Liver (tissue), 9 donors: ENCODE measurements around the gene SPTBN4. TPM values are rescaled to one million over a fixed set of nuclear protein-coding genes. Genes with fewer than 3 reads are reported as not detected.

ENCODE experiments used
- DNase-seq: peaks from one replicate; pipeline ENCODE4 v3.0.0-alpha.2; 2017; ENCODE audit warnings: low spot score
- H3K27ac ChIP-seq, 2 donors: one replicate each; pipeline ENCODE4 v1.7.0; 2013; ENCODE audit warnings: inconsistent platforms in 2 of 2, low read length in 2 of 2, control low read depth in 1 of 2, low read depth in 1 of 2, mild to moderate bottlenecking in 1 of 2
- H3K27me3 ChIP-seq, 4 donors: one replicate each; pipeline versions ENCODE4 v1.6.1 to v1.7.0; 2013; ENCODE audit warnings: low read length in 3 of 4, inconsistent platforms in 1 of 4, mild to moderate bottlenecking in 1 of 4, moderate library complexity in 1 of 4; ENCODE audit not compliant: control insufficient read depth in 4 of 4, insufficient read depth in 4 of 4
- H3K36me3 ChIP-seq, 4 donors: one replicate each; pipeline versions ENCODE4 v1.6.1 to v1.7.0; 2013; ENCODE audit warnings: low read length in 3 of 4, mild to moderate bottlenecking in 3 of 4, low read depth in 1 of 4, moderate library complexity in 1 of 4; ENCODE audit not compliant: control insufficient read depth in 4 of 4, insufficient read depth in 3 of 4
- H3K4me1 ChIP-seq, 4 donors: one replicate each; pipeline versions ENCODE4 v1.6.1 to v1.7.0; 2013; ENCODE audit warnings: low read length in 3 of 4, mild to moderate bottlenecking in 3 of 4, moderate library complexity in 1 of 4; ENCODE audit not compliant: control insufficient read depth in 4 of 4, insufficient read depth in 4 of 4
- H3K4me3 ChIP-seq, 3 donors: one replicate each; pipeline versions ENCODE4 v1.6.1 to v1.7.0; 2013; ENCODE audit warnings: low read length in 3 of 3, control low read depth in 1 of 3, low read depth in 1 of 3, mild to moderate bottlenecking in 1 of 3
- H3K9ac ChIP-seq, 2 donors: one replicate each; pipeline ENCODE4 v1.7.0; 2013; ENCODE audit warnings: low read length in 2 of 2, mild to moderate bottlenecking in 2 of 2, moderate library complexity in 2 of 2, control low read depth in 1 of 2, low read depth in 1 of 2
- H3K9me3 ChIP-seq, 4 donors: one replicate each; pipeline versions ENCODE4 v1.6.1 to v1.7.0; 2013; ENCODE audit warnings: low read length in 3 of 4; ENCODE audit not compliant: control insufficient read depth in 4 of 4
- ATF3 ChIP-seq: IDR thresholded peaks from 2 replicates; pipeline ENCODE4 v1.6.1; 2016; ENCODE audit warnings: antibody characterized with exemption
- CTCF ChIP-seq: fragments of 150-350 bp; IDR thresholded peaks from 2 replicates; pipeline ENCODE4 v1.5.1; 2017; ENCODE audit warnings: improper control_type of control experiment, low read depth, low read length; ENCODE audit not compliant: missing input control
- EGR1 ChIP-seq, 2 donors: IDR thresholded peaks; 2 replicates each; pipeline ENCODE4 v1.6.1; 2016 to 2018; ENCODE audit warnings: antibody characterized with exemption in 2 of 2, low read depth in 2 of 2
- FOXA1 ChIP-seq: IDR thresholded peaks from 2 replicates; pipeline ENCODE4 v1.6.1; 2016; ENCODE audit warnings: antibody characterized with exemption
- FOXA2 ChIP-seq: IDR thresholded peaks from 2 replicates; pipeline ENCODE4 v1.6.1; 2016; ENCODE audit warnings: antibody characterized with exemption
- GABPA ChIP-seq, 2 donors: IDR thresholded peaks in 1 of 2; conservative IDR thresholded peaks in 1 of 2; 2 replicates each; pipeline ENCODE4 v1.6.1; 2016; ENCODE audit warnings: antibody characterized with exemption in 2 of 2, mild to moderate bottlenecking in 1 of 2, moderate library complexity in 1 of 2
- HNF4A ChIP-seq, 2 donors: conservative IDR thresholded peaks; 2 replicates each; pipeline ENCODE4 v1.6.1; 2016; ENCODE audit warnings: antibody characterized with exemption in 2 of 2, mild to moderate bottlenecking in 2 of 2
- HNF4G ChIP-seq: IDR thresholded peaks from 2 replicates; pipeline ENCODE4 v1.6.1; 2016; ENCODE audit warnings: antibody characterized with exemption
- JUND ChIP-seq, 2 donors: IDR thresholded peaks; 2 replicates each; pipeline ENCODE4 v1.6.1; 2016; ENCODE audit warnings: antibody characterized with exemption in 2 of 2
- NR2F2 ChIP-seq: IDR thresholded peaks from 2 replicates; pipeline ENCODE4 v1.6.1; 2016; ENCODE audit warnings: antibody characterized with exemption
- RAD21 ChIP-seq, 2 donors: IDR thresholded peaks; 2 replicates each; pipeline ENCODE4 v1.6.1; 2016; ENCODE audit warnings: antibody characterized with exemption in 2 of 2, mild to moderate bottlenecking in 2 of 2
- RXRA ChIP-seq, 2 donors: IDR thresholded peaks; 2 replicates each; pipeline ENCODE4 v1.6.1; 2017 to 2018; ENCODE audit warnings: antibody characterized with exemption in 2 of 2, mild to moderate bottlenecking in 1 of 2
- SP1 ChIP-seq: IDR thresholded peaks from 2 replicates; pipeline ENCODE4 v1.6.1; 2018; ENCODE audit warnings: antibody characterized with exemption, mild to moderate bottlenecking
- TAF1 ChIP-seq: conservative IDR thresholded peaks from 2 replicates; pipeline ENCODE4 v1.6.1; 2016; ENCODE audit warnings: antibody characterized with exemption, mild to moderate bottlenecking
- YY1 ChIP-seq: IDR thresholded peaks from 2 replicates; pipeline ENCODE4 v1.6.1; 2016; ENCODE audit warnings: antibody characterized with exemption, mild to moderate bottlenecking
- WGBS: extraction: QIAGEN DNeasy Blood & Tissue Kit; methylation state at CpG from one replicate; pipeline ENCODE4 v1.1.7; 2013; 5-methylcytosine and 5-hydroxymethylcytosine counted together
- polyA plus RNA-seq, 2 donors: library from polyadenylated mRNA; stranded (reverse) in 1 of 2; unstranded in 1 of 2; fragments of 200-250 nt in 1 of 2; fragments of >200 nt in 1 of 2; fragmentation: Nextera tagmentation in 1 of 2; extraction: Ambion mirVana in 1 of 2; gene quantifications; one replicate each; pipeline versions ENCODE4 v1.2.1 to v1.2.3, GENCODE V29; 2013 to 2015
- total RNA-seq, 2 donors: library from RNA; depleted of rRNA; stranded (reverse); fragments of >200 nt; gene quantifications; one replicate each; pipeline ENCODE4 v1.2.3, GENCODE V29; 2014
- TF ChIP-seq, protein P1 (sequence below): IDR thresholded peaks from 2 replicates; pipeline ENCODE4 v1.6.1; 2016; ENCODE audit warnings: antibody characterized with exemption
- TF ChIP-seq, protein P2 (sequence below): IDR thresholded peaks from 2 replicates; pipeline ENCODE4 v1.6.1; 2016; ENCODE audit warnings: antibody characterized with exemption, mild to moderate bottlenecking
- TF ChIP-seq, protein P3 (sequence below): IDR thresholded peaks from 2 replicates; pipeline ENCODE4 v1.6.1; 2016; ENCODE audit warnings: antibody characterized with exemption
- donor health status: healthy.
- donor health status: healthy.
- donor health status: healthy.
- donor health status: healthy.
- donor health status: healthy.

Gene SPTBN4
- total and polyA plus RNA-seq, 4 donors: 0.13 to 1.1 (median 0.62) TPM

- peaks cover 0 to 5% (median 2%) of the 10 kb centered on the region in 4 donors for H3K27me3 ChIP-seq
- no peak overlapping the region for H3K4me3 ChIP-seq
- WGBS: 86% methylated on average over 6 of the region's 6 CpGs
- TF ChIP-seq FOXA1 (no peak), GABPA (IDR thresholded peaks at IDR 0.05 in 1 of 2, conservative IDR thresholded peaks at IDR 0.05 in 1 of 2) (no peak), SP1 (no peak), TAF1 (no peak)
- TF ChIP-seq, protein P1, sequence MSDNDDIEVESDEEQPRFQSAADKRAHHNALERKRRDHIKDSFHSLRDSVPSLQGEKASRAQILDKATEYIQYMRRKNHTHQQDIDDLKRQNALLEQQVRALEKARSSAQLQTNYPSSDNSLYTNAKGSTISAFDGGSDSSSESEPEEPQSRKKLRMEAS: no peak
- no peaks in the 10 kb centered on the region for H3K36me3 ChIP-seq
- no peak for DNase-seq
- H3K27ac ChIP-seq: no peak overlapping the region
- H3K9ac ChIP-seq: no peak overlapping the region
- H3K4me1 ChIP-seq: peaks cover 0 to 10% (median 4%) of the 10 kb centered on the region in 4 donors
- H3K9me3 ChIP-seq: no peaks in the 10 kb centered on the region
Measured at GRCh38 chr19:40511487-40511886, 44.7 kb downstream of the SPTBN4 start.

DNA sequence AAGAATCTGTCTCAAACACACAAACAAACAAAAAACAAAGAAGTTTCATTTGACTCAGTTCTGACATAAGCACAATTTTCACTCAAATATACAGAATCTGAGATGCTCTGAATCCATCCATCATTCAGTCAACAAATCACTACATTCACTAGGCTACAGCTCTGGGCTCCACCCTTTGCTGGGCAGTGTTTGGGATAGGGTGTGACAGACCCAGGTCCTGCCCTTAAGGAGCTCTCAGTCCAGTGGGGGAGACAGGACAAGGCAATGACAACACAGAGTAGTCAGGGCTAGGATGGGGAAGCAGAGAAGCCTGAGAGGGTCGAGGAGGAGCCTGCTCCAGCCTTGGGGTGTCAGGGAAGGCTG, 45.3 kb downstream of the SPTBN4 start:
- H3K4me1 ChIP-seq: peaks cover 0 to 10% (median 4%) of the 10 kb centered on the region in 4 donors
- H3K27ac ChIP-seq: no peak overlapping the region
- WGBS: 29% methylated on average over 1 of the region's 1 CpG
- H3K36me3 ChIP-seq: no peaks in the 10 kb centered on the region
- no peak for DNase-seq
- H3K9ac ChIP-seq: no peak overlapping the region
- no peak overlapping the region for H3K4me3 ChIP-seq
- no peaks in the 10 kb centered on the region for H3K9me3 ChIP-seq
- no peak for TF ChIP-seq FOXA2
- TF ChIP-seq ATF3: no peak
- H3K27me3 ChIP-seq: peaks cover 0 to 5% (median 2%) of the 10 kb centered on the region in 4 donors

DNA sequence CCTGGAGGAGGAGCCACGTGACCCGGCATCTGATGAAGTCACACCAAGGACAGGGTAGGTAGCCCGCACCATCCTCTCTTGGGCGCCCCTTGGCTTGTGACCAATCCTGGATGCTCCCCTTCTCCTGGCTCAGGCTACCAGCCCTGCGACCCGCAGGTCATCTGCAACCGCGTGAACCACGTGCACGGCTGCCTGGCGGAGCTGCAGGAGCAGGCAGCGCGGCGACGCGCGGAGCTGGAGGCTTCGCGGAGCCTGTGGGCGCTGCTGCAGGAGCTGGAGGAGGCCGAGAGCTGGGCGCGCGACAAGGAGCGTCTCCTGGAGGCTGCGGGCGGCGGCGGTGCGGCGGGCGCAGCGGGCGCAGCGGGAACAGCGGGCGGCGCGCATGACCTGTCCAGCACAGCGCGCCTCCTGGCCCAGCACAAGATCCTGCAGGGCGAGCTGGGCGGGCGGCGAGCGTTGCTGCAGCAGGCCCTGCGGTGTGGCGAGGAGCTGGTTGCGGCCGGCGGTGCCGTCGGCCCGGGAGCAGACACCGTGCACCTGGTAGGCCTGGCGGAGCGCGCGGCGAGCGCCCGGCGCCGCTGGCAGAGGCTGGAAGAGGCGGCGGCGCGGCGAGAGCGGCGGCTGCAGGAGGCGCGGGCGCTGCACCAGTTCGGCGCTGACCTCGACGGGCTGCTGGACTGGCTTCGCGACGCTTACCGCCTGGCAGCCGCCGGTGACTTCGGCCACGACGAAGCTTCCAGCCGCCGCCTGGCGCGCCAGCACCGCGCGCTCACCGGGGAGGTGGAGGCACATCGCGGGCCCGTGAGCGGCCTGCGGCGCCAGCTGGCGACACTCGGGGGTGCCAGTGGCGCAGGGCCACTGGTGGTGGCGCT, 45.9 kb downstream of the SPTBN4 start:
- 9% methylated on average over 105 of the region's 105 CpGs for WGBS
- DNase-seq: no peak
- Histone ChIP-seq H3K9me3 (no peaks in the 10 kb centered on the region), H3K27ac (no peak overlapping the region), H3K27me3 (peaks cover 0 to 5% (median 2%) of the 10 kb centered on the region in 4 donors), H3K9ac (no peak overlapping the region), H3K4me3 (peak overlapping the region in 1 of 3 donors; percentile 9), H3K36me3 (no peaks in the 10 kb centered on the region), H3K4me1 (peaks cover 0 to 10% (median 4%) of the 10 kb centered on the region in 4 donors)
- no peak for TF ChIP-seq HNF4A (conservative IDR thresholded peaks at IDR 0.05)
- TF ChIP-seq RXRA (IDR thresholded peaks at IDR 0.05): no peak
- no peak for TF ChIP-seq EGR1 (IDR thresholded peaks at IDR 0.05; ENCODE audit: low read depth in 2 of 2)
- TF ChIP-seq TAF1: no peak
- no peak for TF ChIP-seq GABPA (IDR thresholded peaks at IDR 0.05 in 1 of 2, conservative IDR thresholded peaks at IDR 0.05 in 1 of 2)
- TF ChIP-seq HNF4G: no peak
- TF ChIP-seq, protein P2, sequence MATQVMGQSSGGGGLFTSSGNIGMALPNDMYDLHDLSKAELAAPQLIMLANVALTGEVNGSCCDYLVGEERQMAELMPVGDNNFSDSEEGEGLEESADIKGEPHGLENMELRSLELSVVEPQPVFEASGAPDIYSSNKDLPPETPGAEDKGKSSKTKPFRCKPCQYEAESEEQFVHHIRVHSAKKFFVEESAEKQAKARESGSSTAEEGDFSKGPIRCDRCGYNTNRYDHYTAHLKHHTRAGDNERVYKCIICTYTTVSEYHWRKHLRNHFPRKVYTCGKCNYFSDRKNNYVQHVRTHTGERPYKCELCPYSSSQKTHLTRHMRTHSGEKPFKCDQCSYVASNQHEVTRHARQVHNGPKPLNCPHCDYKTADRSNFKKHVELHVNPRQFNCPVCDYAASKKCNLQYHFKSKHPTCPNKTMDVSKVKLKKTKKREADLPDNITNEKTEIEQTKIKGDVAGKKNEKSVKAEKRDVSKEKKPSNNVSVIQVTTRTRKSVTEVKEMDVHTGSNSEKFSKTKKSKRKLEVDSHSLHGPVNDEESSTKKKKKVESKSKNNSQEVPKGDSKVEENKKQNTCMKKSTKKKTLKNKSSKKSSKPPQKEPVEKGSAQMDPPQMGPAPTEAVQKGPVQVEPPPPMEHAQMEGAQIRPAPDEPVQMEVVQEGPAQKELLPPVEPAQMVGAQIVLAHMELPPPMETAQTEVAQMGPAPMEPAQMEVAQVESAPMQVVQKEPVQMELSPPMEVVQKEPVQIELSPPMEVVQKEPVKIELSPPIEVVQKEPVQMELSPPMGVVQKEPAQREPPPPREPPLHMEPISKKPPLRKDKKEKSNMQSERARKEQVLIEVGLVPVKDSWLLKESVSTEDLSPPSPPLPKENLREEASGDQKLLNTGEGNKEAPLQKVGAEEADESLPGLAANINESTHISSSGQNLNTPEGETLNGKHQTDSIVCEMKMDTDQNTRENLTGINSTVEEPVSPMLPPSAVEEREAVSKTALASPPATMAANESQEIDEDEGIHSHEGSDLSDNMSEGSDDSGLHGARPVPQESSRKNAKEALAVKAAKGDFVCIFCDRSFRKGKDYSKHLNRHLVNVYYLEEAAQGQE: no peak
- no peak for TF ChIP-seq JUND (IDR thresholded peaks at IDR 0.05)
- TF ChIP-seq FOXA1: no peak
- TF ChIP-seq YY1: no peak
- no peak for TF ChIP-seq FOXA2
- no peak for TF ChIP-seq SP1
- TF ChIP-seq NR2F2: no peak
- TF ChIP-seq CTCF: no peak
- no peak for TF ChIP-seq ATF3
- TF ChIP-seq RAD21 (IDR thresholded peaks at IDR 0.05): no peak
- TF ChIP-seq, protein P1: no peak
- TF ChIP-seq, protein P3, sequence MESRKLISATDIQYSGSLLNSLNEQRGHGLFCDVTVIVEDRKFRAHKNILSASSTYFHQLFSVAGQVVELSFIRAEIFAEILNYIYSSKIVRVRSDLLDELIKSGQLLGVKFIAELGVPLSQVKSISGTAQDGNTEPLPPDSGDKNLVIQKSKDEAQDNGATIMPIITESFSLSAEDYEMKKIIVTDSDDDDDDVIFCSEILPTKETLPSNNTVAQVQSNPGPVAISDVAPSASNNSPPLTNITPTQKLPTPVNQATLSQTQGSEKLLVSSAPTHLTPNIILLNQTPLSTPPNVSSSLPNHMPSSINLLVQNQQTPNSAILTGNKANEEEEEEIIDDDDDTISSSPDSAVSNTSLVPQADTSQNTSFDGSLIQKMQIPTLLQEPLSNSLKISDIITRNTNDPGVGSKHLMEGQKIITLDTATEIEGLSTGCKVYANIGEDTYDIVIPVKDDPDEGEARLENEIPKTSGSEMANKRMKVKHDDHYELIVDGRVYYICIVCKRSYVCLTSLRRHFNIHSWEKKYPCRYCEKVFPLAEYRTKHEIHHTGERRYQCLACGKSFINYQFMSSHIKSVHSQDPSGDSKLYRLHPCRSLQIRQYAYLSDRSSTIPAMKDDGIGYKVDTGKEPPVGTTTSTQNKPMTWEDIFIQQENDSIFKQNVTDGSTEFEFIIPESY: no peak
